Measurements from ENCODE around the gene GLI3.

DNA sequence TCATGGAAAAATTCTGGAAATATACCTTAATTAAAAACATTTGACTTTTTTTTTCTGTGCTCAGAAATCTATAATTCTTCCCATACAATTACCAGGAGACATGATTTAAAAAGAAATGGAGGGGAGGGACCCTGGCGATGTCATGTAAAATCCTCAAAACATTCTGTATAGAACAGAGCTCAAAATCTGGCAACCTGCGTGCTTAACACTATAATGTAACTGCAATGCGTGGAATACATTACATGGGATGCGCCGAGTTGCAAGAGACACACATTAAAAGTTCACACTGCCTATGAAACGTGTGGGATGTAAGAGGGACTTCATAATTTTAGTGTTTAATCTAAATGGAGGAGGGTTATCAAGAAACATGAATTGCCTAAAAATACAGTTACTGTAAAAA, 215.0 kb downstream of the GLI3 start:
- TF ChIP-seq, protein P1, sequence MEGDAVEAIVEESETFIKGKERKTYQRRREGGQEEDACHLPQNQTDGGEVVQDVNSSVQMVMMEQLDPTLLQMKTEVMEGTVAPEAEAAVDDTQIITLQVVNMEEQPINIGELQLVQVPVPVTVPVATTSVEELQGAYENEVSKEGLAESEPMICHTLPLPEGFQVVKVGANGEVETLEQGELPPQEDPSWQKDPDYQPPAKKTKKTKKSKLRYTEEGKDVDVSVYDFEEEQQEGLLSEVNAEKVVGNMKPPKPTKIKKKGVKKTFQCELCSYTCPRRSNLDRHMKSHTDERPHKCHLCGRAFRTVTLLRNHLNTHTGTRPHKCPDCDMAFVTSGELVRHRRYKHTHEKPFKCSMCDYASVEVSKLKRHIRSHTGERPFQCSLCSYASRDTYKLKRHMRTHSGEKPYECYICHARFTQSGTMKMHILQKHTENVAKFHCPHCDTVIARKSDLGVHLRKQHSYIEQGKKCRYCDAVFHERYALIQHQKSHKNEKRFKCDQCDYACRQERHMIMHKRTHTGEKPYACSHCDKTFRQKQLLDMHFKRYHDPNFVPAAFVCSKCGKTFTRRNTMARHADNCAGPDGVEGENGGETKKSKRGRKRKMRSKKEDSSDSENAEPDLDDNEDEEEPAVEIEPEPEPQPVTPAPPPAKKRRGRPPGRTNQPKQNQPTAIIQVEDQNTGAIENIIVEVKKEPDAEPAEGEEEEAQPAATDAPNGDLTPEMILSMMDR (IDR thresholded peaks at IDR 0.05; ENCODE audit: low read length): no peak
- TF ChIP-seq EZH2 (optimal IDR thresholded peaks at IDR 0.05; ENCODE audit: low read depth, low read length) (no peak), EZH2phosphoT487 (IDR thresholded peaks at IDR 0.05; ENCODE audit: low read length) (no peak)
